NAMALWA (cell line): ENCODE measurements around the gene UCP3.

ENCODE experiments used
- DNase-seq: peaks from one replicate; pipeline ENCODE4 v3.0.0-alpha.2; 2015; ENCODE audit warnings: low spot score

Gene UCP3, protein sequence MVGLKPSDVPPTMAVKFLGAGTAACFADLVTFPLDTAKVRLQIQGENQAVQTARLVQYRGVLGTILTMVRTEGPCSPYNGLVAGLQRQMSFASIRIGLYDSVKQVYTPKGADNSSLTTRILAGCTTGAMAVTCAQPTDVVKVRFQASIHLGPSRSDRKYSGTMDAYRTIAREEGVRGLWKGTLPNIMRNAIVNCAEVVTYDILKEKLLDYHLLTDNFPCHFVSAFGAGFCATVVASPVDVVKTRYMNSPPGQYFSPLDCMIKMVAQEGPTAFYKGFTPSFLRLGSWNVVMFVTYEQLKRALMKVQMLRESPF

DNA sequence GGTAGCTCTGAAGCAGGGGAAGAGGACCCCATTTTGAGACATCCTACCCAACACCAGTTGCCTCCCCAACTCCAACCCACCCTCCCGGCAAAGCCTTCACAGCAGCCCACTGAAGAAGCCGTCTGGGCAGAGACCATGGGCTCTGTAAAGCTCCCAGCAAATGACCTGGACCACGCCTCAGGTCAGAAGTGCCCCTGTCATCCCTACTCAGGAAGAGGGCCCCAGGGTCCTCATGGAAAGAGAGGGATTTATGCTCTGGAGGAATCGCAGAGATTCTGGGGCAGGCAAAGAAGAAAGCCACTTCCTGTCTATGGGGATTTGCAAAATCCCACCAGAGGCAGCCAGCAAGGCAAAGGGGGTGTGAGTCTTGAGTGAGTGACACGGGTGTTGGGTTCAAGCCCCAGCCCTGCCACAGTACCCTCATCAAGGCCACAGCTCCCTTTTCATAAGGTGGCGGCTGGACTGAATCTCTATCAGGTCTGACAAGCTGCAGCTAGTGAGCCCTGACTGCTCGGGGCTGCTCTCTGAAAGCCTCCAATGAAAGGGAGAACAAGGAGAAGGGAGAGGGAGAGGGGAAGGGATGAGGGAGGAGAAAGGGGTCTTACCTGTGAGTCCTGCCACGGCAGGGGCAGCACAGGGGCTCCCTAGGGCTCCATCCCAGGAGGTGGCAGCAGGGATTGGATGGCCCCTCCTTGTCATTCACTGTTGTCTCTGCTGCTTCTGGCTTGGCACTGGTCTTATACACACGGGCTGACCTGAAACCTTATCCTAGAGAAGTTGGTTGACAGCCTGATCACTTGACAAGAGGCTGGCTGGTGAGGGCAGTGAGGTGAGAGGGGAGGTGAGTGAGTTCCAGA, at the start of gene UCP3:
Gene UCP3, minus strand, starts transcription at position 713 of the 857 bp plus-strand sequence. CDS start 2,043 bp downstream, outside the sequence.
- DNase-seq = no peak

DNA sequence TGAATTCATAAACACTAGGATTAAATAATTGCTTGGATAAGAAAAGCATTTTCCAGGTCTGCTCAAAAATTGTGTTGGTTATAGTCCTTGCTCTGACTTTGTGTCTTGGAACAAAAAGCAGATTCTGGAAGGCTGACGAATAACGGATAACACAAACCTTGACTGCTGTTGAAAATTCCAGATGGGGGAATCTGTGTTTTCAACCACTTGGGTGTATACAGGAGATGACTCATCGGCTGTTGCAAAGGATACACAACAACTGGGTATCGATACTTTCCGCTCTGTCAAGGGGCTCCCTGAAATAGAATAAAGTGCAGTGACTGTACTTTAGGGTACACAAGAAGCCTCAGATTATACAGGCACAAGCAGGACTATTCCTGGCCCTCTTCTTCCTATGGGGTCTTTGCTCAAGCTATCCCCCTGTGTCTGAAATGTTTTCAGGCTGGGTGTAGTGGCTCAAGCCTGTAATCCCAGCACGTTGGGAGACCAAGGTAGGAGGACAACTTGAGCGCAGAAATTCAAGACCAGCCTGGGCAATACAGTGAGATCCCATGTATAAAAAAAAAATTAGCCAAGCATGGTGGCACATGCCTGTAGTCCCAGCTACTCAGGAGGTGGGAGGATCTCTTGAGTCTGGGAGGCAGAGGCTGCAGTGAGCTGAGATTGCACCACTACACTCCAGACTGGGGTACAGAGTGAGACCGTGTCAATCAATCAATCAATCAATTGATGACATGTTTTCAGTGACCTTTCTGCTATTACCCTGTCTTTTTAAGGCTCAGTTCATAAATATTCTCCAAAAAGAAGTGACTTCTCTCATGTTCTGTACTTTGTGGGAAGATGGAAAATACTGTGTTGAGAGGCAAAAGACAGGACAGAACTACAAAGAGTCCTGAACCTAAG, 48.6 kb upstream of the UCP3 start:
- DNase-seq = no peak

DNA sequence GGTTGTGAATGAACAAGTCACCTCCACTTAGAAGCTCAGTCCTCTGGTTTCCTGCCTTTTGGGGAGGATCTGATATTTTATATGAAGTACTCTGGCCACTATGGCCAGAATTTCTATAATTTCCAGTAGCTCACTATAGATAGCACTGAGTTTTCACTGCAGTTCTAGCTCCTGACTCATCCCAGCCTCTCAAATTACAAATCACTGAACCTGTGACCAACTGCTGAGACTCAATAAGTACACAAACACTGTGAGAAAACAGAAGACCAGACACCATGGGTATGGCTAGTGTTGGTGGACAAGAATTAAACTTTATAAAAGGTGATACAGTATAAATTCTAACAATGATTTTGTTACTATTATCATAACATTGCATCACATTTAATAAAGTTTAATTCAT, 47.1 kb upstream of the UCP3 start:
- DNase-seq = no peak

DNA sequence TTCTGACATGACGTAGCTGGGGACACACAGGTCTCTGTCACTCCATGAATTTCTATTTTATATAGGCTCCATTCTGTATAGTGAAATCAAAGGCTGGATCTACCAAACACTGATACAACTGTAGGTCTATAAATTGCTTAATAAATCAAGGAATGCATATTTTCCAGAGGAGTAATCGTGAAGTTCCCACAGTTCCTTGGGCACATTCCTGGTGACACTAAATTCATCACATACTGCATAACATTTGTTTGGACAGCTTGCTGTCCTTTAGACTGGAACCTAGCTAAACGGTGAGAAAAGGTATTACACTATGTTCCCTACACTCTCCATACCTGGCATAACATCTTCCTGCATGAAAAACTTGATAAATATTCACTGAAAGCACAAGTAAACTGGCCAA, 41.6 kb upstream of the UCP3 start:
- DNase-seq = no peak

DNA sequence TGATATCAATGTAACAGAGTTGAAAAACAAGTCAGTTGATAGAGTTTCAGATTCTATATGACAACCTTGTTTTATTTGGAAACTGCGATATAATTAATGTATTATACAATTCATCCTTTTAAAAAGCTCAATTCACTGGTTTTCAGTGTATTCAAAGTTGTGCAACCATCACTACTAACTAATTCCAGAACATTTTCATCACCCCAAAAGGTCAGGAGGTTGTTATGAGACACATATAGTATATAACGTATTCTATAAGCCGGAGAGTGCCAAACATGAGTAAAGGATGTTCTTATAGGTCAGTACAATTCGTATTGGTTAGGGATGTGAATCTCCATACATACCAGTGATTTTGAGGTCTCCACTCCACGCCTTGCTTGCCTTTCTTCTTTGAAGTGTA, 40.1 kb upstream of the UCP3 start:
- no peak for DNase-seq

DNA sequence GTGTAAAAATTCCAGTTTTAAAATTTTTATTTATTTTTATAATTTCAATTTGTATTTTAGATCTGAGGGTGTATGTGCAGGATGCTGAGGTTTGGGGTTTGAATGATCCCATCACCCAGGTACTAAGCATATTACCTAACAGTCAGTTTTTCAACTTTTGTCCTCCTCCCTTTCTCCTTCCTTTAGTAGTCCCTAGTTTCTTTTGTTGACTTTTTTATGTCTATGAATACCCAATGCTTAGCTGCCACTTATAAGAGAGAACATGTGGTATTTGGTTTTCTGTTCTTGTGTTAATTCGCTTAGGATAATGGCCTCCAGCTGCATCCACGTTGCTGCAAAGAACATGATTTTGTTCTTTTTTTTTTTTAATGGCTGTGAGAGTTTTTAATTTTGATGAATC, 35.7 kb upstream of the UCP3 start:
- no peak for DNase-seq

DNA sequence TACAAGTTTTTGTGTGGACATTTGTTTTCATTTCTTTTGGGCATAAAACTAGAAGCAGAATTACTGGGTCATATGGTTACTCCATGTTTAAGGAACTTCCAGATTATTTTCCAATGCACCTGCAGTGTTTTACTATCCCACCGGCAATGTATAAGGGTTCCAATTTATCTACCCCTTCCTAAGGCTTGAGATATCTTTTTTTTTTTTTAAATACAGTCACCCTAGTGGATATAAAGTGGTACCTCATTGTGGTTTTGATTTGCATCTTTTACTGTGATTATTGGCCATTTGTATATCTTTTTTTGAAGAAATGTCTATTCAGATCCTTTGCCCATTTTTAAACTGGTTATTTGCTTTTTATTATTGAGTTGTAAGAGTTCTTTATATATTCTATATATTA, 34.6 kb upstream of the UCP3 start:
- DNase-seq = no peak

DNA sequence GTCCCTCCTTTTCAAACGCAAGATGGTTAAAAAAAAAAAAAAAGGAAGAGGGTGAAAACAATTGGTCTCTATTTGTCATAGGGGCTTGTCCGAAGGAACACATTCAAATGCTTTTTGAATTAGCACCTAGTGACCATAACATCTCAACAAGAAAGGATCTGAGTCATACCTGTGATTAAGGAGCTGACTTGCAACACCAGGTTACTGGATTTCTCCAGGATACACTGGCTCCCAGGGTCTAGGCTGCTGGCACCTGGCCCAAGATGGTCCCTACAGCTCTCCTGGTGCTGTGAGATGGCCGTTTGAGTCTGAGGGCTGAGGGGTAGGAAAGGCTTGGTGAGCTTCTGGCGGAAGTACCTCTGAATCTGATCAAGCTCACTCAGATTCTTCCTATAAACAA, 28.4 kb upstream of the UCP3 start:
- DNase-seq = no peak

DNA sequence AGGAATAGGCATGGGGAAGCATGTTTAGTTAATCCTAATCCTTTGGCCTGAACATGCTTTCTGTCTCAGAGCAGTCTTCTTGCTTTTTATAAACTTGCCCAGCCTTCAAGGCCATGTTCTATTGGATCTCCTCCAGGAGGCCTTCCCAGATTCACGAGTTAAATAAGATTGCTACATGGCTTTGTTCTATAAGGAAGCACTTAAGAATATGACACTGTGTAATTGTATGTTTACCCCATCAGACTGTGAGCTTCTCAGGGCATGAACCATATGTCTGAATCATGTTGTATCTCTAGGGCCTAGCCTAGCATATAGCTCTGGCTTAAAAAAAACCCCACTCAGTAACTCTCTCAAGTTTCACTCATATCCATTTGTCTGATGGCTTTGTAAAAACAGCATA, 26.4 kb upstream of the UCP3 start:
- DNase-seq = no peak

DNA sequence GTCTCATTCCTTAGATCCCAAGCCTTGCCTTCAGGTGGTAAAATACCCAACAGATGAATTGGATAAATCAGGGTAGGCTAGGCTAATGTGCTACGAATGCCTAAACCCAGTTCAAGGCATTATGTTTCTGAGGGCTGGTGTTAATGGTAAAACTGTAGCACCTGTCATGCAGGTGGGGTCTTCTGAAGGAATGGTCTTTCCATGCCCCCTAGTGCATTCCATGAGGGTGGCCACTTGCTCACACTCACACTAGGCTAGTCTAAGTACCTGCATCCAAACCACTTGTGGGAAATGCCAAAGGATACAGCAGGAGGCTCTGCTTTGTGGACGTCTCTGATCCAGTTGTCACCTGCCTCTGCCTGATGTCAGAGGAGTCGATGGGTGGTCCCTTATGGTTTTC, 24.2 kb upstream of the UCP3 start:
- DNase-seq = no peak

DNA sequence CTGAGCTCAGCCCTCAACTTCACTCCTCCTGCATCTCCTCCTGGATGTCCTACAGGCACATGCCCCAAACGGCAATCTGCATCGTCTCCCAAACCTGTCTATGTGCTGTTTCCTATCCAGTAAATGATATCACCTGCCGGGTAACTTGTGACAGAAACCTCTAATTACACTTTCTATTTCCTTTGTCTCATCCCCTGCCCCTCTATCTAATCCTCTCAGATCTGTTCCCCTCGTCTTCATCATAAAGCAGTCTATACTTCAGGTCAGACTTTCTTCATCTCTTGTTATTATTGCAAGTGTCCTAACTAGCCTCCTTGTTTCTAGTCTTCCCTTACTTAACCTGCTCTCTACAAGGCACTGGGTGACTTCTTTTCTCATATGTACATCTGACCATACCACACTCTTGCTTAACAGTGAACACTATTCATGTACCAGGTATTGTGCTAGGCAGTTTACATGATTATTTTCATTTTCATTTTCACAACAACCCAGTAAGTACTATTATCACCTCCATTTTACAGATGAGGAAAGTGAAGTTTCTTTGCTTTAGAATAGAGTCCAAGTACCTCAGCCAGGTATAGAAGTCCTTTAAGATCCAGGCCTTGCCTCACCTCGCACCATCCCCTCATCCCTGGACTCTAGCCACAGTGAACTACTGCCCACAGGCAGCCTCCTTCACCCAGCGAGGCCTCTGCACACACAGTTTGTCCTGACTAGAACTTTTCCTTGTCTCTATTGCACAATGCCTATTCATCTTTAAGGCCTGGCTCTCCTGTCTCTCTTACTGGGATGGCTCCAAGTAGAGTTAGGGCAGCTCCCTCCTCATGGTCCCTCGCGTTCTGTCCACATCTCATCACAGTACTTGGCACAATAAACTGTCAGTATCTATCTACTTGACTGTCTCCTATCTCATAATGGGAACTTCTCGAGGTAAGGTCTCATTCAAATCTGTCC, 22.1 kb upstream of the UCP3 start:
- DNase-seq = no peak

DNA sequence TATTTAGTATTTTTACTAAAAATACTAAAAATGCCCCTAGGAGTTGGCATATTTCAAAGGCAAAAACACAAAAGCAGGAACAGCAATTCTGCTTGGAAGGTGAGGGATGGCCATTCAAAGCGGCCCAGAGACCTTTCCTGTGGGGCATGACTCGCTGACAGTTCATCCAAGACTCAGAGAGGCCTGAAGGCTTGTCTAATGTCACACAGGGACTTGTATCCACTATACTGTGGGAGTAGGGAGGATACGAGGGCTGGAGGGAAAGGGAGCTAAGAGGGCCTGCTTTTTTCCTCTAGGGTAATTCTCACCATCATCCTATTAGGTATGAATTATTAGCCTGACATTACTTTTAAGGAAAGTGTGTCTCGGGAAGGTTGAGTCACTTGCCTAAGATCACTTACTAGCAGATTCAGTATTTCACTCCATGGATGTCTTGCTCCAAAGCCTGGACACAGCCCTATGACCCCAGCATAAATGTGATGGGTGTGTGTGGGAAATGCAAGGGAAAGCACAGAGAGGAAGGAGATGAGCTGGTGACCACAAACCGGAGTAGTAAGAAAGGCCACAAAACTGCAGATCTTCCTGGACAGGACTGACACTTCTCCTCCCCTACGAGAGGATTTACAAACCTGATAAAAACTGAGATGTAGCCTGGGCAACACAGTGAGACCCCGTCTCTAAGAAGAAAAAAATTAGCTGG, 16.7 kb upstream of the UCP3 start:
- DNase-seq = no peak

DNA sequence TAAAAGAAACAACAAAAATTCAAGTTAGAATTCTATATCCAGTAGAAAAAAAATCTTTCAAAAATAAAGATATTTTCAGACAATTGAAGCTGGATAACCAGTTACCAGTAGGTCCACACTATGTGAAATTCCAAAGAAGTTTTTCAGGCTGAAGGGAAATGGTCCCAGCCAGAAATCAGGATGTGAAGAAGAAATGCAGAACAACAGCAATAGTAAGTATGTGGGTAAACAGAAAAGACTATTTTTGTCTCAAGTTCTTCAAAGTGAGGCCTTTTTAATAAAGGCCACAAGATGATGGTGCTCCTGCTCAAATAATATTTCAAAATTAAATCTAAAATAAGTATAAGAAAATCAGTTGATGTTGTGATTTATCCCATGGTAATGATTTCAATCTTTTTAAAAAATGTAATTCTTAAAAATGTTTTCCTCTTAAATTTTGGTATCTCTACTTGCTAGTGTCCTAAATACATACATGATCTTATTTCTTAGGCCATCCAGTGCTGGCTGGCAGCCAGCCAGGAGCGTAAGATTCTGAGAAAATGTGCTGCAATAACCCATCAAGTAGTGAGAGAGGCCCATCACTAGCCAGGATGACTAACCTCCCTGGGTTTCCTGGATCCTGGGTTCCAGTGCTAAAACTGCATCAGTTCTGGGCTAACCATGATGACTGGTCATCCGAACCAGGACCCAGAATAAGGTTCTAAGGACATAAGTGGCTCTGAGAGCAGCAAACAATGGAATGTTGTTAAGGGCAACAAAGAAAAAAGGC, 15.6 kb upstream of the UCP3 start:
- no peak for DNase-seq

DNA sequence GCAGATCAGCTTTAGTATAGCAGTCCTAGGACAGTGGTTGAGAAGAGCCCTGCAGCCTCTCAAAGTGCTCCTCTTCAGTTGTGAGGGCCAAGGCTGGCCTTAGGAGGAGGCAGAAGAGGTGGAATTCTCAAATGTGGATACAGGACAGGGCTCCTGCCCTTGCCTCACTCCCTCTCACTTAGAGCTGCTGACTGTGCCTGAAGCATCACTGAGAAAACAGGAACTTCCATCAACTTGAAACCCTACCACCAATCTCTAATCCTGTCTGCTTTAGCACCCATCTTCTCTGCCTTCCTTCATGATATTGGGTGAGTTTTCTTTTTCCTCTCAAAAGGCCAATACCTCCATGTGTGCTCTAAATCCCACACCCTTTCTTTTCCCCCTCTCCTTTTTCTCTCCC, 14.4 kb upstream of the UCP3 start:
- DNase-seq = no peak

DNA sequence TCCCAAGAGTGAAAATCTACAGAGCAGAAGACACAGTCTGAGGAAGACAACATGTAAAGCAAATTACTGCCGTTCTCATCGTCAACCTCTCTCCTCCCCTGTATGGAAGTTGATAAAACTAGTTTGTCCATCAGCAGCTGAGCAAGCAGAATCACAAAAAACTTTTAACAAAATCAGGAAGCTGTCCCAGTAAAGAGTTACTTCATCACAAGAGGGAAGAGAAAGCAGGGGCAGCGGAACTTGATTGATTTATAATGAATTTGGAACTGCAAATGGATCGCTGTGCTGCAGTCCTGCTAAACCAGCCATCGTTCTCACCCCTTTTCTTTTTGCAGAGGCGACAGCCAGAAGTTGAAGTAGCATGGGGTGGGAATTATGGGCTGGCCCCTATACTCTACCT, 13.7 kb upstream of the UCP3 start:
- no peak for DNase-seq

DNA sequence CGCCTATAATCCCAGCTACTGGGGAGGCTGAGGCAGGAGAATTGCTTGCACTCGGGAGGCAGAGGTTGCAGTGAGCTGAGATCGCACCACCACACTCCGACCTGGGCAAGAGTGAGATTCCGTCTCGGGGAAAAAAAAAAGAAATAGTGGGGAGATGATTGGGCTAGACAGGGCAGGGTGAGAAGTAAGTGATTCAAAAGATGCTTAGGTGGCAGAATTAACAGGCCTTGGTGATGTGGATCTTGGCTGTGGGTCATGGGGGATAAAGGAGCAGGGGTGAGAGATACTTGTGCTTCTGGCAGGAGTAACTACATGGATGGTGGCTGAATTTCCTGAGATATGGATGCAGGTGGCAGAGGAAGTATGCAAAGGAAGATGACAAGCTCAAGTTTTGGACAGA, 13.1 kb upstream of the UCP3 start:
- no peak for DNase-seq

DNA sequence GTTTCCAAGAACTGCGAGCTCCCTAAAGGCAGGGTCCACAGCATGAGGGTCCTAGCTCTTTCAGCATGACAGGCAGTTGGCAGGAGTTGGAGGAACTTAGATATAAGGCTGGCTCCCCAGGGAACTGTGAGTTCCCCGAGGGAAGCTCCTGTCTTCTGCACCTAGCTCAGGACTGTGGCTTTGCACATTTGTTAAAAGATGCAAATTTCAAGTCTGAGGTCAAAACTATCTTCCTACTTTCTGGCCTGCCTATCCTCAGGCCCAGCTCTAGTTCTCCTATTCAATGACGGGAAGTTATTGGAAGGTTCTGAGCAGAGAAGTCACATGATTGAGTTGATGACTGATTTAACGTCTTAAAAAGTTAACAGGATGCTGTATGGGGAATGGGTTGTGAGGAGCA, 11.7 kb upstream of the UCP3 start:
- DNase-seq = peak; percentile 34

DNA sequence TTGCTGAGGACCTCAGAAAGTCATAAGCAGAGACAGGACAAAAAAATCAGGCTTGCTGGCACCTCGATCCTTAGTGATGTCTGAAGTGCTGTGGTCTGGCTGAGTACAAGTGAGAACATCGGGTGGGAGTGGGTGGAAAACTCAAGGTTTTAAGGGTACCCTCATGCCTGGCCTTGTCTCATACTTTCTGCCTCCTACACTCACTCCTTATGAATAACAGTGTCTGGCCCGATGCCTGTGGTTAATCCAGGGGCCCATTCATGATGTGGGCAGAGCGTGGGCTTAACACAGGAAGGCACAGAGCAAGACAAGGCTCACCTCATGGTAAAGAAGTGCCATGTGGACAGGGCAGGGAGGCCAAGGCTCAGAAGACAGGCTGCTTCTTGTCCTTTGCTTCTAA, 11.0 kb upstream of the UCP3 start:
- no peak for DNase-seq

DNA sequence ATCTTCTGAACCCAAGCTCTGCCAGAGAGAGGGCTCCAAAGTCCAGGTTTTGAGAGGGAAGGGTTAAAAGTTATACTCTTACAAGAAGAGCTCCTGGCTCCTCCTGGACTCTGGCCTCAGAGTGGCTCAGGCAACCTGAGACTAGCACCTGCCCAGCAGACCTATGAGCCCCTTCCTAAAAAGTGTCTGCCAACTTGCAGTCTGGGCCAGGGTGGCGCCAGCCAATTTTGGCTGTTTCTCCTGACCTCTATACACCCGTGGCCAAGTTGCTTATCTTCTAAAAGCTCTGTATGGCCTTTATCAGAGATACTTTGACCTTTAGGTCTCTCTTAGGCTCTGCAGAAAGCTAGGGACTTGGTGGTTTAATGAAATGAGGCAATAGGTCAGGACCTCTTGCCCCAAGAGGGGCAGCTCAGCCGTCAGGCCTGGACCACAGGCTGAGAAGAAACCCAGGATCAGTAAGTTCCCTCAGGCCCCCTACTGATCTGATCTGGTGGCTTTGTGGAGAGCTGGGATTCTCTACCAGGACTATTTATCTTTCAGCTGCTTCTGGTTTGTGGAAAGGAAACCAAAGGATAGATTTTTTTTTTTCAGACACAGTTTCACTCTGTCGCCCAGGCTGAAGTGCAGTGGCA, 10.3 kb upstream of the UCP3 start:
- DNase-seq = no peak
